CD4-positive, alpha-beta T cell treated with Interleukin-1 beta for 1 hour (primary cell): ENCODE results near the gene MSMP.
A peak's percentile ranks its signal among the peaks of the same experiment; 100 is the strongest.

Experiments used
- DNase-seq, 2 donors: peaks; one replicate each; pipeline ENCODE4 v3.0.0-alpha.2; 2020 to 2022

The MSMP gene

GRCh38 chr9:35740243-35740642 is 13.8 kb downstream of the MSMP start:
- no peak for DNase-seq

DNA sequence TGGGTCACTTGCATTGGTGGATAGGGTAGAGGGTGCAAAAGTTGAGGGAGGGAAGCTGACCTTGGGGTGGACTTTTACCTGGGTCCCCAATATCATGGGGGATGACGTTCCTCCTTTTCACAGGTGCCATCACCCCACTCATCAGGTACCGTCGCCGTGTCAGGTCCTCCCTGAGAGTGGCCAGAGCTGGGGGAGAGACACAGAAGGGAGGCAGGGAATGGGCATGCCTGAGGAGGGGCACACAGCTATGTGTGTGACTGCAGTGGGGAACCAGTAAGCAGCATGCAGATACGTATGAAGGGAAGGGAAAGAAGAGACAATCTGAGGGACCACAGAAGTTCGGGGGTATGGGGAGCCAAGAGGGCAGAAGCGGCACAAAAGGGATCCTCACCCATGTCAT is 15.2 kb downstream of the MSMP start:
- no peak for DNase-seq

- DNase-seq, result no peak
These were observed 15.9 kb downstream of the MSMP start for GRCh38 chr9:35738186-35738585.

GRCh38 chr9:35737143-35737542 is 16.9 kb downstream of the MSMP start:
- DNase-seq, result no peak

DNA sequence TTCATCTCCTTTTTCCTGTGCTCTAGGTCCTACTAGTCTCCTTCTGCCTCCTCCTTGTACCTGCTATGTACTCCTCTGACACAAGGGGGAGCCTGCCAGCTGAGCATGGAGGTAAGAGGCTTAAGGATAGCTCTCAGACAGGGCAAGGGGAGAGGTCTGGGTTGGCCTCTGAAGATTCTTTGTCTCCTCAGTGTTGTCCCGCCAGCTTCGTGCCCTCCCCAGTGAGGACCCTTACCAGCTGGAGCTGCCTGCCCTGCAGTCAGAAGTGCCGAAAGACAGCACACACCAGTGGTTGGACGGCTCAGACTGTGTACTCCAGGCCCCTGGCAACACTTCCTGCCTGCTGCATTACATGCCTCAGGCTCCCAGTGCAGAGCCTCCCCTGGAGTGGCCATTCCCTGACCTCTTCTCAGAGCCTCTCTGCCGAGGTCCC is 17.9 kb downstream of the MSMP start:
- peak; percentile 70 to 82 for DNase-seq

DNA sequence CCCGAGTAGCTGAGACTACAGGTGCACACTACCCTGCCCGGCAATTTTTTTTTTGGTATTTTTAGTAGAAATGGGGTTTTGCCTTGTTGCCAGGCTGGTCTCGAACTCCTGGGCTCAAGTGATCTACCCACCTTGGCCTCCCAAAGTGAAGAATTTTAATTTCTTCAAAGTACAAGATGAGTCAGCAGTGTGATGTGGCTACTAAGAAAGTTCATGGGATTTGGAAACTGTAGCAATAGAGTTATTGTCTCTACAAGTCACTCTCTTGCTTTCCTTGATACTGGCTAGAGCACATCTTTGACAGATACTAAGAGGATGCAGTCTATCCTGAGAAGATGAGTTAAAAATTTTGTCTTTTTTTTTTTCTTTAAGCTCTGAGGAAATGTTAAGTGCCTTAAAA is 20.0 kb downstream of the MSMP start:
- DNase-seq, result no peak

DNA sequence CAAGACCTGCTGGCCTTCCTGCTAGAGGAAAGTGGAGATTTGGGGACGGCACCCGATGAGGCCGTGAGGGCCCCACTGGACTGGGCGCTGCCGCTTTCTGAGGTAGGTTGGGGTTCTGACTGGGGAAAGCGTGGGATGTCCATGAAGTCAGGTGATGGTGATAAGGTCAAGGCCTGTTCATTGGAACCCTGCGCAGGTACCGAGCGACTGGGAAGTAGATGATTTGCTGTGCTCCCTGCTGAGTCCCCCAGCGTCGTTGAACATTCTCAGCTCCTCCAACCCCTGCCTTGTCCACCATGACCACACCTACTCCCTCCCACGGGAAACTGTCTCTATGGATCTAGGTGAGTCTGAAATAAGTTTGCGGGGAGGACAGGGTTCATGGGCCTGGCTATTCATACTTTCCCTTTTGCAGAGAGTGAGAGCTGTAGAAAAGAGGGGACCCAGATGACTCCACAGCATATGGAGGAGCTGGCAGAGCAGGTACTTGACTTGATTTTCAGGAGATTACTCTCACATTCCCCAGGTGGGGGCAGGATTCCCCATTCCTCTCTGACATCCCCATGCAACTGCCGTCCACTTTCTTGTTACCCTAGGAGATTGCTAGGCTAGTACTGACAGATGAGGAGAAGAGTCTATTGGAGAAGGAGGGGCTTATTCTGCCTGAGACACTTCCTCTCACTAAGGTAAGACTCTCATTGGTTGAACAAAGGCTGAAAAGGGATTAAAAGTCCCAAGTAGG is 21.1 kb downstream of the MSMP start:
- peak in 1 of 2 donors; percentile 35 for DNase-seq

GRCh38 chr9:35732185-35732799 is 21.8 kb downstream of the MSMP start, which contains the start of the genes CREB3 and TLN1:
Gene CREB3, plus strand, starts transcription at chr9:35732666. Its CDS starts 107 bp downstream, at chr9:35732773.
Gene TLN1, minus strand, starts transcription at chr9:35732195. Its CDS starts 6,501 bp downstream, at chr9:35725694.
- peak; percentile 98 to 99 for DNase-seq

DNA sequence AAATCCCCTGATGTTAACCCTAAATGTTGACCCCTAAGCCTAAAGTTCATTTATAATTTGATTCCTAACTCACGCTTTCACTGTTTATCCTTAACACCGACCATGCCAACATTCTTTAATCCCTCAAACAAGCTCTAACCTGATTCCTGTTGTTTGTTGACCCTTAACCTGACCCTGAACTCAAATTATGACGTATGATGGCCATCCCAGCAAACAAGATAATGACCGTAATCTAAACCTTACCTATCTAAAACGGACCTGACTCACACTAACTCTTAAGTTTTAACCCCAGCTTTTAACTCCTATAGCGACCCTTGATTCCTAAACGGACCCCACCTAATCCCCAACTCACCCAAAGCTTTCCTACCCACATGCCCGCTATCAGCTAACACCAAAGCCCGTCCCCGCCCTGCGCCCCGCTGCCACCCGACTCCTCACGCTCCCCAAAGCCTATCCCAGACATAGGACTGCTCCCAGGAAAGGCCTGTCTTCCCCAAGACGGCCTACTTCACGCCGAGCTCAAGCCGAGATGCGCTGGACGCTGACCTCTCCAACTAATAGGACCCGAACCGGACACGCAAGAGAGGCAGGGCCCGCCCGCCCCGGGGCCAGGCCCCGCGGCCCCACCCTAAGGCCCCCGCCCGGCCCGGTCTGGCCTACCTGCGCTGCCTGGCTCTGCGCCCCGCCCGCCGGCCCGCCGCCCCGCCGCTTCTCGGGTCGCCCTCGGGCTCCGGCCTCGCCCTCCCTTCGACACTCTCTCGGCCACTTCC is 22.5 kb downstream of the MSMP start:
- DNase-seq, result no peak

- DNase-seq, result no peak
These were observed 23.6 kb downstream of the MSMP start for GRCh38 chr9:35730486-35730854.

- peak; percentile 47 to 63 for DNase-seq
These were observed 24.2 kb downstream of the MSMP start for GRCh38 chr9:35729700-35730485.

DNA sequence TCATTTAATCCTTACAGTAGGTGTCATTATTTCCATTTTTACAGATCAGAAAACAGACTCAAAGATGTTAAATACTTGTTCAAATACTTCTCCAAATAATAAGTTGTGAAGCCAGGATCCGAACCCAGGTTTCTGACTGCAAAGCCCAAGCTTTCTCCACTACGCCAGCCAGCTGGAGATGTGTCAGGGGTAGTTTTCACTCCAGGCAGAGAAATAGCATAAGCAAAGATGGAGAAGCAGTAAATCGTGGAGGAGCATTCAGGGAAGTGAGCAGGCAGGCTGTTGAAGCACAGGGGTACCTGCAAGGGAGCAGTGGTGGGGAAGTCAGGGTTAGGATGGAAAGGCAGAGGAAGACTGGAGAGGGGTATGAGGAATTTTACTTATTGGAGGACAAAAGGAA is 25.0 kb downstream of the MSMP start:
- no peak for DNase-seq

- DNase-seq, result peak; percentile 42
These were observed 25.8 kb downstream of the MSMP start for GRCh38 chr9:35728041-35728971.

- DNase-seq, result no peak
These were observed 26.4 kb downstream of the MSMP start for GRCh38 chr9:35727676-35728040.

DNA sequence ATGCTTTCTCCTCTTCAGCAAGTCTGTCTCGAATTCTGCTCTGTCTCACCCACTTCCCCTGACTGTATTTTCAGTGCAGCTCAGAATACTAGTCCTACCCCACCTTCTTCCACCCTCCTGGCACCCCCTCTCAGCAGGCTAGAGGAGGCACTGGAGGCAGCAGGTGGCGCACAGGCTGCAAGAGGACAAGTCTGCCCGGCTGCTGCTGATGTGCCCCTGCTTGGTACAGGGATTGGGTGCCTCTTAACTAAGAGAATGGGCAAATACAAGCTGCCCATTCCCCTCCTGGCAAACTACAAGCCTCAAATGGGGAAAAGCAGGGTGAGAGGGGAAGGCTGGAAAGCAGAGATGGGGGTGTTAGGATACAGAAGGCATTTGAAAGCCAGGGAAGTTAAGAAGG is 27.1 kb downstream of the MSMP start:
- peak; percentile 34 to 63 for DNase-seq

- no peak for DNase-seq
These were observed 28.7 kb downstream of the MSMP start for GRCh38 chr9:35725362-35725761.

DNA sequence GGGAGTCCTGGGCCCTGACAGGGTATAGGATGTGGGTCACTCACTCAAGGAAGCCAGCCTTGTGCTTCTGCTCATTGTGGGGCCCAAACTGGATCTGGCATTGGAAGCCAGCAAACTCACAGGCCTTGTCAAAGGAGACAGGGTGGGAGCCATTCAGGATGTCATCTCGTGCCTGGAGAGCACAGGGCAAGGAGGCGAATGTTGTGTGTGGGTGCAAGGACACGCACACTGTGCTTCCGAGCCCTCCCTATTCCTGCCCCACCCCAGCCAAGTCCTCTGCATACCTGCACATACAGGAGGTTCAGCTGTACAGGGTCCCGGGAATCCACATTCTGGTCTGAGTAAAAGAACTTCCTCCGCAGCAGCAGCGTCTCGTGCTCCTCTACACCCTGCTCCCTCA is 30.2 kb downstream of the MSMP start:
- no peak for DNase-seq

GRCh38 chr9:35723426-35723825 is 30.6 kb downstream of the MSMP start:
- no peak for DNase-seq

- no peak for DNase-seq
These were observed 34.5 kb downstream of the MSMP start for GRCh38 chr9:35719546-35719945.

DNA sequence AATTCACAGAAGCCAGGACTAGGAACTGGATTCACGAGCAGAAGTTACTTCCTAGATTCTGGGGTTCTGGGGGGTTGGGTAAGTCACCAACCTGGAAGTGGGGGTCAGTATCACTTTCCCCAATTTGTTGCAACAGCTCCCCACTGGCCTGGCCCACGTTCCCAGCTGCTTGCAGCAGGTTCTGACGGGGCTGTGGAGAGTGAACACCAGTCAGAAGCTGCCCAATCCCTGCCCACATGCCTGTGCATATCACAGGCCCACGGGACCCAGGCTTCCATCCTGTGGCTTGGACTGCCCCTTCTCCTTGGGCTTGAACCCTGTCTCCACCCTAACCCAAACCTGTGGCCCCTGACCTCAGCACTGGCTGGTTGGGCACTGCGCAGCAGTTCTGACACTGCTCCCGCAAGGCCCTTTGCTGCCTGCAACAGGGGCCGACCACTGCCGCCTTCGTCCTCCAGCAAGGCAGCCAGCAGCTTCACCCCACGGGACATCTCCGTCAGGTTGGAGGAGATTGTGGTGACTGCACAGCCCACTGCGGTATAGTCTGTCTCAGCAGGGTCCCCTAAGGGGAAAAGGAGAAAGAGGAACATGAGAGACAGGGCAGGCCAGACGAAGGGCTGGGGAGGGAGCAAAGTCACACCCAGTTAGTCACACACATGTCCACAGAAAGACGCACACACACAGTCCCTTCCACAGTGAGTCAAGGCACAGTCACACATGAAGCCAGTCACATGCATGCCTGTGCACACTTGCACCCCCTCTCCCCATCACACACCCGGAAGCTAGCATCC is 35.2 kb downstream of the MSMP start:
- peak in 1 of 2 donors; percentile 64 for DNase-seq
